Neural cell (in vitro differentiated cells): ENCODE data around the gene TRAPPC14. TPM values are rescaled to one million over a fixed set of nuclear protein-coding genes. Genes with fewer than 3 reads are reported as not detected.

Source experiments
- H2AFZ ChIP-seq: fragments of 200-600, 300-800 bp; sonication (generic), shearing (Covaris generic); 2 replicates; pipeline ENCODE4 v1.6.0; 2014; ENCODE audit warnings: low read depth, mild to moderate bottlenecking, antibody characterized with exemption, low read length, moderate library complexity
- H3F3A ChIP-seq: fragments of 200-600 bp; shearing (Covaris generic); 2 replicates; pipeline ENCODE4 v1.6.1; 2016; ENCODE audit warnings: mild to moderate bottlenecking, moderate library complexity, mixed read lengths, antibody characterized with exemption, low read length; ENCODE audit not compliant: insufficient read depth, poor library complexity, severe bottlenecking
- H3K27ac ChIP-seq: fragments of 200-600, 300-800 bp; sonication (generic), shearing (Covaris generic); 2 replicates; pipeline ENCODE4 v1.5.1; 2014; ENCODE audit warnings: mild to moderate bottlenecking, low read length, moderate library complexity
- H3K27me3 ChIP-seq: fragments of 300-800, 200-600 bp; sonication (generic), shearing (Covaris generic); 2 replicates; pipeline ENCODE4 v1.6.0; 2014; ENCODE audit warnings: mild to moderate bottlenecking, low read depth, low read length, moderate library complexity; ENCODE audit not compliant: insufficient read depth
- H3K36me3 ChIP-seq: fragments of 300-800, 200-600 bp; sonication (generic), shearing (Covaris generic); 2 replicates; pipeline ENCODE4 v1.5.1; 2014; ENCODE audit warnings: mild to moderate bottlenecking, antibody characterized with exemption, low read length, moderate library complexity; ENCODE audit not compliant: insufficient read depth
- H3K4me2 ChIP-seq: fragments of 300-800, 200-600 bp; sonication (generic), shearing (Covaris generic); 2 replicates; pipeline ENCODE4 v1.6.0; 2014; ENCODE audit warnings: mild to moderate bottlenecking, low read length
- H3K4me3 ChIP-seq: fragments of 300-800, 200-600 bp; sonication (generic), shearing (Covaris generic); 2 replicates; pipeline ENCODE4 v1.5.1; 2014; ENCODE audit warnings: mild to moderate bottlenecking, low read length, moderate library complexity
- H3K79me2 ChIP-seq: fragments of 200-600 bp; shearing (Covaris generic); replicated peaks from 2 replicates; pipeline ENCODE4 v1.6.0; 2014; ENCODE audit warnings: mild to moderate bottlenecking, low read length, moderate library complexity; ENCODE audit not compliant: insufficient read depth
- H3K9ac ChIP-seq: fragments of 300-800, 200-600 bp; sonication (generic), shearing (Covaris generic); 2 replicates; pipeline ENCODE4 v1.6.1; 2016; ENCODE audit warnings: mild to moderate bottlenecking, low read length, mixed read lengths
- H3K9me2 ChIP-seq: fragments of 200-600 bp; shearing (Covaris generic); 2 replicates; pipeline ENCODE4 v1.6.1; 2016; ENCODE audit warnings: mild to moderate bottlenecking, low read length, mixed read lengths; ENCODE audit not compliant: insufficient read depth
- H3K9me3 ChIP-seq: fragments of 200-600, 300-800 bp; sonication (generic), shearing (Covaris generic); 2 replicates; pipeline ENCODE4 v1.6.1; 2016; ENCODE audit warnings: mild to moderate bottlenecking, mixed run types, low read length, moderate library complexity, mixed read lengths
- H4K20me1 ChIP-seq: fragments of 200-600 bp; shearing (Covaris generic); 2 replicates; pipeline ENCODE4 v1.6.1; 2016; ENCODE audit warnings: mild to moderate bottlenecking, mixed run types; ENCODE audit not compliant: insufficient read depth
- CTCF ChIP-seq: fragments of 450-650 bp; IDR thresholded peaks from 2 replicates; pipeline ENCODE4 v1.5.1; 2014; ENCODE audit warnings: antibody characterized with exemption, mild to moderate bottlenecking, moderate library complexity; ENCODE audit not compliant: poor library complexity, severe bottlenecking
- EP300 ChIP-seq: fragments of 450-650 bp; conservative IDR thresholded peaks from 2 replicates; pipeline ENCODE4 v1.6.1; 2014; ENCODE audit warnings: antibody characterized with exemption, mild to moderate bottlenecking, moderate library complexity; ENCODE audit not compliant: poor library complexity, severe bottlenecking
- EZH2 ChIP-seq: fragments of 200-600, 300-800 bp; shearing (Covaris generic), sonication (generic); IDR thresholded peaks from 2 replicates; pipeline ENCODE4 v1.6.1; 2014; ENCODE audit warnings: antibody characterized with exemption, low read length, borderline replicate concordance, mild to moderate bottlenecking; ENCODE audit not compliant: insufficient read depth, poor library complexity, severe bottlenecking
- MXI1 ChIP-seq: fragments of 450-650 bp; conservative IDR thresholded peaks from 2 replicates; pipeline ENCODE4 v1.6.1; 2014; ENCODE audit warnings: antibody characterized with exemption, mild to moderate bottlenecking; ENCODE audit not compliant: poor library complexity, severe bottlenecking
- POLR2AphosphoS5 ChIP-seq: IDR thresholded peaks from 2 replicates; pipeline ENCODE4 v1.6.1; 2012
- RAD21 ChIP-seq: fragments of 450-650 bp; conservative IDR thresholded peaks from 2 replicates; pipeline ENCODE4 v1.6.1; 2014; ENCODE audit warnings: antibody characterized with exemption, mild to moderate bottlenecking, moderate library complexity
- SMC3 ChIP-seq: fragments of 450-650 bp; conservative IDR thresholded peaks from 2 replicates; pipeline ENCODE4 v1.6.1; 2014; ENCODE audit warnings: antibody characterized with exemption, mild to moderate bottlenecking, moderate library complexity; ENCODE audit not compliant: poor library complexity
- TAF1 ChIP-seq: IDR thresholded peaks from 2 replicates; pipeline ENCODE4 v1.6.1; 2012; ENCODE audit warnings: low read depth
- polyA plus RNA-seq: library from polyadenylated mRNA; depleted of rRNA; stranded (reverse); fragments of >200 nt; gene quantifications from 2 replicates; pipeline ENCODE4 v1.2.3, GENCODE V29; 2014
- TF ChIP-seq, protein P1 (sequence below): IDR thresholded peaks from 2 replicates; pipeline ENCODE4 v1.6.1; 2012; ENCODE audit warnings: borderline replicate concordance

Gene TRAPPC14
- polyA plus RNA-seq, 1 donor from 2014 or later, result 26.7 TPM

- Histone ChIP-seq H3K9me3 (no peaks in the 10 kb centered on the region), H4K20me1 (no peaks in the 10 kb centered on the region), H3K4me3 (peak overlapping the region; percentile 14), H3K9me2 (no peaks in the 10 kb centered on the region), H3F3A (no peaks in the 10 kb centered on the region), H3K4me2 (no peak overlapping the region), H3K9ac (no peak overlapping the region), H3K36me3 (no peaks in the 10 kb centered on the region), H2AFZ (no peak overlapping the region), H3K79me2 (no peaks in the 10 kb centered on the region), H3K27me3 (no peaks in the 10 kb centered on the region), H3K27ac (no peak overlapping the region)
- TF ChIP-seq, protein P1, sequence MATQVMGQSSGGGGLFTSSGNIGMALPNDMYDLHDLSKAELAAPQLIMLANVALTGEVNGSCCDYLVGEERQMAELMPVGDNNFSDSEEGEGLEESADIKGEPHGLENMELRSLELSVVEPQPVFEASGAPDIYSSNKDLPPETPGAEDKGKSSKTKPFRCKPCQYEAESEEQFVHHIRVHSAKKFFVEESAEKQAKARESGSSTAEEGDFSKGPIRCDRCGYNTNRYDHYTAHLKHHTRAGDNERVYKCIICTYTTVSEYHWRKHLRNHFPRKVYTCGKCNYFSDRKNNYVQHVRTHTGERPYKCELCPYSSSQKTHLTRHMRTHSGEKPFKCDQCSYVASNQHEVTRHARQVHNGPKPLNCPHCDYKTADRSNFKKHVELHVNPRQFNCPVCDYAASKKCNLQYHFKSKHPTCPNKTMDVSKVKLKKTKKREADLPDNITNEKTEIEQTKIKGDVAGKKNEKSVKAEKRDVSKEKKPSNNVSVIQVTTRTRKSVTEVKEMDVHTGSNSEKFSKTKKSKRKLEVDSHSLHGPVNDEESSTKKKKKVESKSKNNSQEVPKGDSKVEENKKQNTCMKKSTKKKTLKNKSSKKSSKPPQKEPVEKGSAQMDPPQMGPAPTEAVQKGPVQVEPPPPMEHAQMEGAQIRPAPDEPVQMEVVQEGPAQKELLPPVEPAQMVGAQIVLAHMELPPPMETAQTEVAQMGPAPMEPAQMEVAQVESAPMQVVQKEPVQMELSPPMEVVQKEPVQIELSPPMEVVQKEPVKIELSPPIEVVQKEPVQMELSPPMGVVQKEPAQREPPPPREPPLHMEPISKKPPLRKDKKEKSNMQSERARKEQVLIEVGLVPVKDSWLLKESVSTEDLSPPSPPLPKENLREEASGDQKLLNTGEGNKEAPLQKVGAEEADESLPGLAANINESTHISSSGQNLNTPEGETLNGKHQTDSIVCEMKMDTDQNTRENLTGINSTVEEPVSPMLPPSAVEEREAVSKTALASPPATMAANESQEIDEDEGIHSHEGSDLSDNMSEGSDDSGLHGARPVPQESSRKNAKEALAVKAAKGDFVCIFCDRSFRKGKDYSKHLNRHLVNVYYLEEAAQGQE, result no peak
- no peak for TF ChIP-seq EZH2
- no peak for TF ChIP-seq RAD21
- no peak for TF ChIP-seq TAF1
- no peak for TF ChIP-seq MXI1
- no peak for TF ChIP-seq CTCF
- TF ChIP-seq POLR2AphosphoS5, result no peak
- TF ChIP-seq EP300, result no peak
- no peak for TF ChIP-seq SMC3
Observed at GRCh38 chr7:100167912-100168323, 9.4 kb upstream of the TRAPPC14 start.

GRCh38 chr7:100166970-100167911, 8.7 kb upstream of the TRAPPC14 start:
- TF ChIP-seq, protein P1, result no peak
- TF ChIP-seq EP300 (no peak), POLR2AphosphoS5 (no peak), CTCF (no peak), MXI1 (no peak), TAF1 (no peak), SMC3 (no peak), RAD21 (no peak), EZH2 (no peak)
- no peaks in the 10 kb centered on the region for H4K20me1 ChIP-seq
- no peaks in the 10 kb centered on the region for H3F3A ChIP-seq
- H3K27ac ChIP-seq, result no peak overlapping the region
- no peaks in the 10 kb centered on the region for H3K79me2 ChIP-seq
- no peaks in the 10 kb centered on the region for H3K9me2 ChIP-seq
- H2AFZ ChIP-seq, result no peak overlapping the region
- H3K27me3 ChIP-seq, result no peaks in the 10 kb centered on the region
- no peak overlapping the region for H3K9ac ChIP-seq
- no peak overlapping the region for H3K4me2 ChIP-seq
- H3K36me3 ChIP-seq, result no peaks in the 10 kb centered on the region
- no peak overlapping the region for H3K4me3 ChIP-seq
- no peaks in the 10 kb centered on the region for H3K9me3 ChIP-seq
